Uterus (tissue), 4 donors: ENCODE measurements around the gene ELAVL3. TPM values are rescaled to one million over a fixed set of nuclear protein-coding genes. Genes with fewer than 3 reads are reported as not detected.

Source experiments
- DNase-seq, 2 donors: peaks; one replicate each; pipeline ENCODE4 v3.0.0-alpha.2; 2019 to 2020
- H3K27ac ChIP-seq, 2 donors: fragments of 200-600 bp; sonication (generic); 1 replicate in 1 of 2; 2 replicates in 1 of 2; pipeline ENCODE4 v1.5.1; 2016 to 2018
- H3K27me3 ChIP-seq, 2 donors: fragments of 200-600 bp; sonication (generic); one replicate each; pipeline ENCODE4 v1.5.1; 2018 to 2019; ENCODE audit warnings: control low read depth in 1 of 2
- H3K36me3 ChIP-seq, 2 donors: fragments of 200-600 bp; sonication (generic); one replicate each; pipeline ENCODE4 v1.5.1; 2019; ENCODE audit warnings: control low read depth in 1 of 2
- H3K4me1 ChIP-seq, 2 donors: fragments of 200-600 bp; sonication (generic); one replicate each; pipeline ENCODE4 v1.5.1; 2018 to 2019; ENCODE audit warnings: control low read depth in 1 of 2
- H3K4me3 ChIP-seq, 2 donors: fragments of 200-600 bp; sonication (generic); 1 replicate in 1 of 2; 2 replicates in 1 of 2; pipeline ENCODE4 v1.5.1; 2018 to 2019; ENCODE audit warnings: mild to moderate bottlenecking in 1 of 2
- H3K9me3 ChIP-seq, 2 donors: fragments of 200-600 bp; sonication (generic); one replicate each; pipeline ENCODE4 v1.5.1; 2019; ENCODE audit warnings: control low read depth in 1 of 2
- CTCF ChIP-seq, 4 experiments: fragments of 200-600 bp in 2 of 4; fragments of 450-650 bp in 2 of 4; sonication (generic) in 2 of 4; IDR thresholded peaks; one replicate each; pipeline ENCODE4 v1.5.1; 2016 to 2019; ENCODE audit warnings: antibody characterized with exemption in 4 of 4, mild to moderate bottlenecking in 2 of 4, moderate library complexity in 1 of 4
- POLR2A ChIP-seq, 2 donors: fragments of 450-650 bp; IDR thresholded peaks; one replicate each; pipeline ENCODE4 v1.6.1; 2016; ENCODE audit warnings: antibody characterized with exemption in 2 of 2, mild to moderate bottlenecking in 1 of 2, moderate library complexity in 1 of 2
- intact Hi-C: fragments of 100-400 bp; cut with DNase I; formaldehyde crosslinking; loops from one replicate; pipeline ENCODE4 v1.15.1; 2023; ENCODE audit warnings: low total_unique reads
- total RNA-seq, 4 donors: library from RNA; depleted of rRNA in 3 of 4; stranded (reverse); fragments of >200 nt in 3 of 4; gene quantifications; one replicate each; pipeline versions ENCODE4 v1.1.0 to v1.2.4, GENCODE V29; 2014 to 2023
- donor health status: DM: yes; HTN: yes; CAD: no.

Gene ELAVL3
- total RNA-seq, 4 donors from 2014 or later: 1.1 TPM; not detected in 3

- TF ChIP-seq CTCF (IDR thresholded peaks at IDR 0.05) (no peak), POLR2A (IDR thresholded peaks at IDR 0.05) (no peak)
- DNase-seq: no peak
- H3K4me1 ChIP-seq: peaks cover 0 to 5% of the 10 kb centered on the region in 2 donors
- no peak overlapping the region for H3K4me3 ChIP-seq
- intact Hi-C loops: no loop called here
- no peaks in the 10 kb centered on the region for H3K9me3 ChIP-seq
- no peaks in the 10 kb centered on the region for H3K27me3 ChIP-seq
- no peak overlapping the region for H3K27ac ChIP-seq
- H3K36me3 ChIP-seq: no peaks in the 10 kb centered on the region
Measured at GRCh38 chr19:11448410-11448809, 32.4 kb downstream of the ELAVL3 start.

GRCh38 chr19:11447347-11448262 lies 33.2 kb downstream of the ELAVL3 start:
- H3K27ac ChIP-seq: no peak overlapping the region
- TF ChIP-seq POLR2A (IDR thresholded peaks at IDR 0.05) (no peak), CTCF (IDR thresholded peaks at IDR 0.05) (no peak)
- peaks cover 0 to 5% of the 10 kb centered on the region in 2 donors for H3K4me1 ChIP-seq
- H3K4me3 ChIP-seq: no peak overlapping the region
- H3K27me3 ChIP-seq: no peaks in the 10 kb centered on the region
- H3K36me3 ChIP-seq: no peaks in the 10 kb centered on the region
- intact Hi-C loops: no loop called here
- H3K9me3 ChIP-seq: no peaks in the 10 kb centered on the region
- no peak for DNase-seq

GRCh38 chr19:11446652-11447301 lies 34.1 kb downstream of the ELAVL3 start:
- DNase-seq: peak in 1 of 2 donors; percentile 52
- TF ChIP-seq CTCF (IDR thresholded peaks at IDR 0.05) (peak; percentile 40 to 75 (median 66)), POLR2A (IDR thresholded peaks at IDR 0.05) (no peak)
- H3K36me3 ChIP-seq: no peaks in the 10 kb centered on the region
- no peak overlapping the region for H3K27ac ChIP-seq
- intact Hi-C loops: no loop called here
- no peak overlapping the region for H3K4me3 ChIP-seq
- no peaks in the 10 kb centered on the region for H3K9me3 ChIP-seq
- peaks cover 0 to 4% of the 10 kb centered on the region in 2 donors for H3K4me1 ChIP-seq
- H3K27me3 ChIP-seq: no peaks in the 10 kb centered on the region

- Histone ChIP-seq H3K9me3 (no peaks in the 10 kb centered on the region), H3K27me3 (no peaks in the 10 kb centered on the region), H3K27ac (no peak overlapping the region), H3K36me3 (no peaks in the 10 kb centered on the region), H3K4me3 (no peak overlapping the region), H3K4me1 (no peaks in the 10 kb centered on the region)
- no peak for TF ChIP-seq CTCF (IDR thresholded peaks at IDR 0.05)
- no peak for TF ChIP-seq POLR2A (IDR thresholded peaks at IDR 0.05)
- intact Hi-C loops: no loop called here
- no peak for DNase-seq
Measured at GRCh38 chr19:11446271-11446651, 34.6 kb downstream of the ELAVL3 start.

- no peaks in the 10 kb centered on the region for H3K36me3 ChIP-seq
- H3K27ac ChIP-seq: no peak overlapping the region
- intact Hi-C loops: no loop called here
- H3K4me3 ChIP-seq: no peak overlapping the region
- no peaks in the 10 kb centered on the region for H3K27me3 ChIP-seq
- no peaks in the 10 kb centered on the region for H3K9me3 ChIP-seq
- TF ChIP-seq CTCF (IDR thresholded peaks at IDR 0.05) (no peak), POLR2A (IDR thresholded peaks at IDR 0.05) (no peak)
- no peak for DNase-seq
- no peaks in the 10 kb centered on the region for H3K4me1 ChIP-seq
Measured at GRCh38 chr19:11445141-11445540, 35.7 kb downstream of the ELAVL3 start.
